Liver (tissue), 3 donors: ENCODE measurements around the gene TRIM67.

ENCODE experiments used
- EGR1 ChIP-seq, 2 donors: IDR thresholded peaks; 2 replicates each; pipeline ENCODE4 v1.6.1; 2016 to 2018; ENCODE audit warnings: antibody characterized with exemption in 2 of 2, low read depth in 2 of 2
- FOXA2 ChIP-seq: IDR thresholded peaks from 2 replicates; pipeline ENCODE4 v1.6.1; 2016; ENCODE audit warnings: antibody characterized with exemption
- GABPA ChIP-seq, 2 donors: IDR thresholded peaks in 1 of 2; conservative IDR thresholded peaks in 1 of 2; 2 replicates each; pipeline ENCODE4 v1.6.1; 2016; ENCODE audit warnings: antibody characterized with exemption in 2 of 2, mild to moderate bottlenecking in 1 of 2, moderate library complexity in 1 of 2
- HNF4G ChIP-seq: IDR thresholded peaks from 2 replicates; pipeline ENCODE4 v1.6.1; 2016; ENCODE audit warnings: antibody characterized with exemption
- NR2F2 ChIP-seq: IDR thresholded peaks from 2 replicates; pipeline ENCODE4 v1.6.1; 2016; ENCODE audit warnings: antibody characterized with exemption
- SP1 ChIP-seq: IDR thresholded peaks from 2 replicates; pipeline ENCODE4 v1.6.1; 2018; ENCODE audit warnings: antibody characterized with exemption, mild to moderate bottlenecking
- TAF1 ChIP-seq: conservative IDR thresholded peaks from 2 replicates; pipeline ENCODE4 v1.6.1; 2016; ENCODE audit warnings: antibody characterized with exemption, mild to moderate bottlenecking
- YY1 ChIP-seq: IDR thresholded peaks from 2 replicates; pipeline ENCODE4 v1.6.1; 2016; ENCODE audit warnings: antibody characterized with exemption, mild to moderate bottlenecking
- TF ChIP-seq, protein P1 (sequence below): IDR thresholded peaks from 2 replicates; pipeline ENCODE4 v1.6.1; 2016; ENCODE audit warnings: antibody characterized with exemption, mild to moderate bottlenecking
- TF ChIP-seq, protein P2 (sequence below): fragments of 150-350 bp; IDR thresholded peaks from 2 replicates; pipeline ENCODE4 v1.5.1; 2017; ENCODE audit warnings: improper control_type of control experiment, low read depth, low read length; ENCODE audit not compliant: missing input control
- TF ChIP-seq, protein P3 (sequence below): IDR thresholded peaks from 2 replicates; pipeline ENCODE4 v1.6.1; 2016; ENCODE audit warnings: antibody characterized with exemption
- TF ChIP-seq, protein P4 (sequence below): IDR thresholded peaks from 2 replicates; pipeline ENCODE4 v1.6.1; 2016; ENCODE audit warnings: antibody characterized with exemption
- donor health status: healthy.
- donor health status: healthy.

DNA sequence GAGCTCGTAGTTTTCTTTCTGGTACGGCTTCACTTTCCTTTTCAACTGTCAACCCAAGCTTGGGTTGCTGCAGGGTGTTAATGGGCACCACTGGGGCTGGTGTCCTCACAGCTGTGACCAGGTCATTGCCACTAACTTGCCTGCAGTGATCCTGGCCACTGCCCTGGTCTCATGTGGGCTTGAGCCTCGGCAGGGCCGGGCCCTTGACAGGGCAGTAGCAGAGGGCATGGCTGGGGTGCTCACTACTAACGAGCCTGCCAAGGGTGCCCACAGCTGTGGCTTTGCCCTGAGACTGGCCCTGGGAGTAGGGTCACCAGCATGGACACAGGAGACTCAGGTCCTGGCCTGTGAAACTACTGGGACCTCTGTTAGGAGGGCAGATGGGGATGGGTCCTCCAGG is 47.7 kb downstream of the TRIM67 start:
- TF ChIP-seq YY1, result no peak
- TF ChIP-seq, protein P1, sequence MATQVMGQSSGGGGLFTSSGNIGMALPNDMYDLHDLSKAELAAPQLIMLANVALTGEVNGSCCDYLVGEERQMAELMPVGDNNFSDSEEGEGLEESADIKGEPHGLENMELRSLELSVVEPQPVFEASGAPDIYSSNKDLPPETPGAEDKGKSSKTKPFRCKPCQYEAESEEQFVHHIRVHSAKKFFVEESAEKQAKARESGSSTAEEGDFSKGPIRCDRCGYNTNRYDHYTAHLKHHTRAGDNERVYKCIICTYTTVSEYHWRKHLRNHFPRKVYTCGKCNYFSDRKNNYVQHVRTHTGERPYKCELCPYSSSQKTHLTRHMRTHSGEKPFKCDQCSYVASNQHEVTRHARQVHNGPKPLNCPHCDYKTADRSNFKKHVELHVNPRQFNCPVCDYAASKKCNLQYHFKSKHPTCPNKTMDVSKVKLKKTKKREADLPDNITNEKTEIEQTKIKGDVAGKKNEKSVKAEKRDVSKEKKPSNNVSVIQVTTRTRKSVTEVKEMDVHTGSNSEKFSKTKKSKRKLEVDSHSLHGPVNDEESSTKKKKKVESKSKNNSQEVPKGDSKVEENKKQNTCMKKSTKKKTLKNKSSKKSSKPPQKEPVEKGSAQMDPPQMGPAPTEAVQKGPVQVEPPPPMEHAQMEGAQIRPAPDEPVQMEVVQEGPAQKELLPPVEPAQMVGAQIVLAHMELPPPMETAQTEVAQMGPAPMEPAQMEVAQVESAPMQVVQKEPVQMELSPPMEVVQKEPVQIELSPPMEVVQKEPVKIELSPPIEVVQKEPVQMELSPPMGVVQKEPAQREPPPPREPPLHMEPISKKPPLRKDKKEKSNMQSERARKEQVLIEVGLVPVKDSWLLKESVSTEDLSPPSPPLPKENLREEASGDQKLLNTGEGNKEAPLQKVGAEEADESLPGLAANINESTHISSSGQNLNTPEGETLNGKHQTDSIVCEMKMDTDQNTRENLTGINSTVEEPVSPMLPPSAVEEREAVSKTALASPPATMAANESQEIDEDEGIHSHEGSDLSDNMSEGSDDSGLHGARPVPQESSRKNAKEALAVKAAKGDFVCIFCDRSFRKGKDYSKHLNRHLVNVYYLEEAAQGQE, result no peak
- TF ChIP-seq, protein P2, sequence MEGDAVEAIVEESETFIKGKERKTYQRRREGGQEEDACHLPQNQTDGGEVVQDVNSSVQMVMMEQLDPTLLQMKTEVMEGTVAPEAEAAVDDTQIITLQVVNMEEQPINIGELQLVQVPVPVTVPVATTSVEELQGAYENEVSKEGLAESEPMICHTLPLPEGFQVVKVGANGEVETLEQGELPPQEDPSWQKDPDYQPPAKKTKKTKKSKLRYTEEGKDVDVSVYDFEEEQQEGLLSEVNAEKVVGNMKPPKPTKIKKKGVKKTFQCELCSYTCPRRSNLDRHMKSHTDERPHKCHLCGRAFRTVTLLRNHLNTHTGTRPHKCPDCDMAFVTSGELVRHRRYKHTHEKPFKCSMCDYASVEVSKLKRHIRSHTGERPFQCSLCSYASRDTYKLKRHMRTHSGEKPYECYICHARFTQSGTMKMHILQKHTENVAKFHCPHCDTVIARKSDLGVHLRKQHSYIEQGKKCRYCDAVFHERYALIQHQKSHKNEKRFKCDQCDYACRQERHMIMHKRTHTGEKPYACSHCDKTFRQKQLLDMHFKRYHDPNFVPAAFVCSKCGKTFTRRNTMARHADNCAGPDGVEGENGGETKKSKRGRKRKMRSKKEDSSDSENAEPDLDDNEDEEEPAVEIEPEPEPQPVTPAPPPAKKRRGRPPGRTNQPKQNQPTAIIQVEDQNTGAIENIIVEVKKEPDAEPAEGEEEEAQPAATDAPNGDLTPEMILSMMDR, result no peak
- TF ChIP-seq, protein P3, sequence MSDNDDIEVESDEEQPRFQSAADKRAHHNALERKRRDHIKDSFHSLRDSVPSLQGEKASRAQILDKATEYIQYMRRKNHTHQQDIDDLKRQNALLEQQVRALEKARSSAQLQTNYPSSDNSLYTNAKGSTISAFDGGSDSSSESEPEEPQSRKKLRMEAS, result no peak
- TF ChIP-seq, protein P4, sequence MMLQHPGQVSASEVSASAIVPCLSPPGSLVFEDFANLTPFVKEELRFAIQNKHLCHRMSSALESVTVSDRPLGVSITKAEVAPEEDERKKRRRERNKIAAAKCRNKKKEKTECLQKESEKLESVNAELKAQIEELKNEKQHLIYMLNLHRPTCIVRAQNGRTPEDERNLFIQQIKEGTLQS, result no peak
- no peak for TF ChIP-seq HNF4G
- no peak for TF ChIP-seq EGR1 (IDR thresholded peaks at IDR 0.05; ENCODE audit: low read depth in 2 of 2)
- no peak for TF ChIP-seq GABPA (IDR thresholded peaks at IDR 0.05 in 1 of 2, conservative IDR thresholded peaks at IDR 0.05 in 1 of 2)
- no peak for TF ChIP-seq SP1
- TF ChIP-seq TAF1, result no peak
- TF ChIP-seq FOXA2, result no peak
- TF ChIP-seq NR2F2, result no peak
